Trophoblast cell (in vitro differentiated cells and primary cell): ENCODE measurements around the gene TRIM32.

Experiments used
- DNase-seq, 2 donors: peaks; one replicate each; pipeline ENCODE4 v3.0.0-alpha.2; 2016
- H2AFZ ChIP-seq: 2 replicates; pipeline ENCODE4 v1.6.1; 2013; ENCODE audit warnings: low read length, moderate library complexity, mild to moderate bottlenecking; ENCODE audit not compliant: insufficient read depth, poor library complexity
- H2AK5ac ChIP-seq: 2 replicates; pipeline ENCODE4 v1.6.1; 2013; ENCODE audit warnings: mild to moderate bottlenecking, low read length
- H2BK120ac ChIP-seq: 2 replicates; pipeline ENCODE4 v1.6.1; 2013; ENCODE audit warnings: low read length, mild to moderate bottlenecking, moderate library complexity; ENCODE audit not compliant: insufficient read depth, poor library complexity
- H2BK12ac ChIP-seq: 2 replicates; pipeline ENCODE4 v1.6.1; 2013; ENCODE audit warnings: mild to moderate bottlenecking, low read length, moderate library complexity
- H2BK5ac ChIP-seq: 2 replicates; pipeline ENCODE4 v1.6.1; 2013; ENCODE audit warnings: low read length, low read depth, moderate library complexity, mild to moderate bottlenecking; ENCODE audit not compliant: poor library complexity
- H3K14ac ChIP-seq: 2 replicates; pipeline ENCODE4 v1.6.1; 2013; ENCODE audit warnings: mild to moderate bottlenecking, low read length
- H3K18ac ChIP-seq: 2 replicates; pipeline ENCODE4 v1.6.1; 2013; ENCODE audit warnings: mild to moderate bottlenecking, low read length
- H3K23ac ChIP-seq: 2 replicates; pipeline ENCODE4 v1.6.1; 2013; ENCODE audit warnings: low read length
- H3K27ac ChIP-seq: 2 replicates; pipeline ENCODE4 v1.5.1; 2013; ENCODE audit warnings: low read depth, mild to moderate bottlenecking, inconsistent platforms, low read length, moderate library complexity
- H3K27me3 ChIP-seq: 2 replicates; pipeline ENCODE4 v1.6.1; 2013; ENCODE audit warnings: inconsistent platforms, mild to moderate bottlenecking, low read length, moderate library complexity; ENCODE audit not compliant: insufficient read depth
- H3K36me3 ChIP-seq, 2 experiments: 1 replicate in 1 of 2; 2 replicates in 1 of 2; pipeline ENCODE4 v1.6.1; 2013; ENCODE audit warnings: low read length in 2 of 2, mild to moderate bottlenecking in 2 of 2, moderate library complexity in 1 of 2; ENCODE audit not compliant: insufficient read depth in 2 of 2, control insufficient read depth in 1 of 2
- H3K4ac ChIP-seq: 2 replicates; pipeline ENCODE4 v1.6.1; 2013; ENCODE audit warnings: low read depth, mild to moderate bottlenecking, low read length, moderate library complexity
- H3K4me1 ChIP-seq, 2 experiments: 1 replicate in 1 of 2; 2 replicates in 1 of 2; pipeline ENCODE4 v1.6.1; 2013; ENCODE audit warnings: low read length in 2 of 2, mild to moderate bottlenecking in 2 of 2, moderate library complexity in 1 of 2; ENCODE audit not compliant: insufficient read depth in 2 of 2, control insufficient read depth in 1 of 2
- H3K4me2 ChIP-seq: 2 replicates; pipeline ENCODE4 v1.6.1; 2013; ENCODE audit warnings: inconsistent platforms, mild to moderate bottlenecking, low read length, moderate library complexity
- H3K4me3 ChIP-seq: 2 replicates; pipeline ENCODE4 v1.5.1; 2013; ENCODE audit warnings: mild to moderate bottlenecking, low read depth, low read length, inconsistent platforms
- H3K79me1 ChIP-seq: one replicate; pipeline ENCODE4 v1.6.1; 2013; ENCODE audit warnings: low read length
- H3K79me2 ChIP-seq: 2 replicates; pipeline ENCODE4 v1.6.1; 2013; ENCODE audit warnings: low read length, mild to moderate bottlenecking; ENCODE audit not compliant: control insufficient read depth, insufficient read depth, poor library complexity
- H3K9ac ChIP-seq: 2 replicates; pipeline ENCODE4 v1.6.1; 2013; ENCODE audit warnings: mild to moderate bottlenecking, low read length
- H3K9me3 ChIP-seq: 2 replicates; pipeline ENCODE4 v1.6.1; 2013; ENCODE audit warnings: low read depth, mild to moderate bottlenecking, control low read depth, inconsistent platforms, low read length; ENCODE audit not compliant: insufficient read depth
- H4K12ac ChIP-seq: 2 replicates; pipeline ENCODE4 v1.6.1; 2013; ENCODE audit warnings: low read depth, mild to moderate bottlenecking, low read length, moderate library complexity
- H4K8ac ChIP-seq: 2 replicates; pipeline ENCODE4 v1.6.1; 2013; ENCODE audit warnings: low read depth, mild to moderate bottlenecking, low read length, moderate library complexity
- H4K91ac ChIP-seq: one replicate; pipeline ENCODE4 v1.6.1; 2013; ENCODE audit warnings: low read depth, mild to moderate bottlenecking, low read length, moderate library complexity
- WGBS: extraction: QIAGEN DNeasy Blood & Tissue Kit; methylation state at CpG from one replicate; pipeline ENCODE4 v1.1.7; 2013; ENCODE audit warnings: missing lambda C conversion rate; ENCODE audit not compliant: insufficient read length, insufficient coverage; ENCODE audit errors: extremely low coverage; 5-methylcytosine and 5-hydroxymethylcytosine counted together

Gene TRIM32

GRCh38 chr9:116685166-116685565, 1.9 kb upstream of the TRIM32 start:
- H3K79me2 ChIP-seq, result peaks cover 6% of the 10 kb centered on the region
- H2AFZ ChIP-seq, result no peak overlapping the region
- H3K36me3 ChIP-seq, result no peaks in the 10 kb centered on the region
- H4K12ac ChIP-seq, result no peak overlapping the region
- H2BK5ac ChIP-seq, result no peak overlapping the region
- H3K9ac ChIP-seq, result no peak overlapping the region
- no peak overlapping the region for H3K14ac ChIP-seq
- H3K18ac ChIP-seq, result no peak overlapping the region
- H2BK12ac ChIP-seq, result no peak overlapping the region
- H3K79me1 ChIP-seq, result peaks cover 2% of the 10 kb centered on the region
- no peak overlapping the region for H2AK5ac ChIP-seq
- no peak for DNase-seq
- no peak overlapping the region for H2BK120ac ChIP-seq
- no peaks in the 10 kb centered on the region for H3K27me3 ChIP-seq
- H4K91ac ChIP-seq, result no peak overlapping the region
- no peak overlapping the region for H4K8ac ChIP-seq
- H3K9me3 ChIP-seq, result no peaks in the 10 kb centered on the region
- H3K4me1 ChIP-seq, result peaks cover 9 to 13% of the 10 kb centered on the region in 2 experiments
- no CpG with 5 or more reads among the region's 4 CpGs for WGBS
- no peak overlapping the region for H3K4me3 ChIP-seq
- H3K27ac ChIP-seq, result no peak overlapping the region
- no peak overlapping the region for H3K4ac ChIP-seq
- no peak overlapping the region for H3K23ac ChIP-seq
- H3K4me2 ChIP-seq, result no peak overlapping the region

- H2BK5ac ChIP-seq, result no peak overlapping the region
- no peak overlapping the region for H2AFZ ChIP-seq
- no peaks in the 10 kb centered on the region for H3K9me3 ChIP-seq
- no peak overlapping the region for H4K91ac ChIP-seq
- H3K4ac ChIP-seq, result no peak overlapping the region
- H3K23ac ChIP-seq, result no peak overlapping the region
- peaks cover 9 to 13% of the 10 kb centered on the region in 2 experiments for H3K4me1 ChIP-seq
- no peak overlapping the region for H3K18ac ChIP-seq
- peak overlapping the region; percentile 21 for H2BK120ac ChIP-seq
- H3K14ac ChIP-seq, result no peak overlapping the region
- H3K27ac ChIP-seq, result no peak overlapping the region
- peak overlapping the region; percentile 18 for H2AK5ac ChIP-seq
- peak in 1 of 2 donors; percentile 63 for DNase-seq
- no peak overlapping the region for H3K4me2 ChIP-seq
- no peak overlapping the region for H4K12ac ChIP-seq
- H3K79me2 ChIP-seq, result peaks cover 6% of the 10 kb centered on the region
- no peaks in the 10 kb centered on the region for H3K36me3 ChIP-seq
- H2BK12ac ChIP-seq, result peak overlapping the region; percentile 3
- H3K79me1 ChIP-seq, result peaks cover 2% of the 10 kb centered on the region
- H3K27me3 ChIP-seq, result no peaks in the 10 kb centered on the region
- no peak overlapping the region for H3K4me3 ChIP-seq
- H4K8ac ChIP-seq, result peak overlapping the region; percentile 40
- no peak overlapping the region for H3K9ac ChIP-seq
Observed at GRCh38 chr9:116686135-116686534, 970 bp upstream of the TRIM32 start.

- Histone ChIP-seq H2AFZ (peak overlapping the region; percentile 9), H2BK120ac (peak overlapping the region; percentile 21), H3K18ac (no peak overlapping the region), H3K14ac (no peak overlapping the region), H2BK5ac (no peak overlapping the region), H3K9ac (peak overlapping the region; percentile 64), H4K8ac (peak overlapping the region; percentile 40), H3K27me3 (no peaks in the 10 kb centered on the region), H3K79me2 (peaks cover 6% of the 10 kb centered on the region), H3K79me1 (peaks cover 2% of the 10 kb centered on the region), H3K36me3 (no peaks in the 10 kb centered on the region), H3K4me2 (peak overlapping the region; percentile 76), H4K12ac (peak overlapping the region; percentile 21), H3K4me1 (peaks cover 9 to 13% of the 10 kb centered on the region in 2 experiments), H3K4me3 (peak overlapping the region; percentile 50), H2AK5ac (peak overlapping the region; percentile 18), H3K9me3 (no peaks in the 10 kb centered on the region), H4K91ac (peak overlapping the region; percentile 58), H3K23ac (no peak overlapping the region), H3K4ac (no peak overlapping the region), H3K27ac (no peak overlapping the region), H2BK12ac (peak overlapping the region; percentile 3)
- WGBS, result no CpG with 5 or more reads among the region's 7 CpGs
- DNase-seq, result no peak
Observed at GRCh38 chr9:116686693-116687073, 422 bp upstream of the TRIM32 start.

GRCh38 chr9:116687754-116688135, 640 bp downstream of the TRIM32 start:
- peak overlapping the region; percentile 88 for H3K4me2 ChIP-seq
- peaks cover 6% of the 10 kb centered on the region for H3K79me2 ChIP-seq
- peak overlapping the region; percentile 88 for H4K8ac ChIP-seq
- no CpG with 5 or more reads among the region's 7 CpGs for WGBS
- peak overlapping the region; percentile 87 for H3K18ac ChIP-seq
- H3K27me3 ChIP-seq, result no peaks in the 10 kb centered on the region
- peak overlapping the region; percentile 75 for H3K14ac ChIP-seq
- peak overlapping the region; percentile 86 for H3K9ac ChIP-seq
- H3K23ac ChIP-seq, result no peak overlapping the region
- H3K4ac ChIP-seq, result peak overlapping the region; percentile 16
- H3K36me3 ChIP-seq, result no peaks in the 10 kb centered on the region
- no peak overlapping the region for H2AK5ac ChIP-seq
- H2AFZ ChIP-seq, result no peak overlapping the region
- peak overlapping the region; percentile 26 for H4K91ac ChIP-seq
- peaks cover 9 to 13% of the 10 kb centered on the region in 2 experiments for H3K4me1 ChIP-seq
- H3K27ac ChIP-seq, result no peak overlapping the region
- no peaks in the 10 kb centered on the region for H3K9me3 ChIP-seq
- H3K4me3 ChIP-seq, result peak overlapping the region; percentile 87
- H4K12ac ChIP-seq, result peak overlapping the region; percentile 3
- H2BK12ac ChIP-seq, result no peak overlapping the region
- no peak overlapping the region for H2BK5ac ChIP-seq
- no peak for DNase-seq
- H2BK120ac ChIP-seq, result no peak overlapping the region
- peaks cover 2% of the 10 kb centered on the region for H3K79me1 ChIP-seq
